Mesenteric fat pad (tissue), 1 donor: ENCODE data around the gene OSBPL2. TPM values are rescaled to one million over a fixed set of nuclear protein-coding genes. Genes with fewer than 3 reads are reported as not detected.

ENCODE experiments used
- DNase-seq: peaks from one replicate; pipeline ENCODE4 v3.0.0-alpha.2; 2020; ENCODE audit warnings: low spot score
- total RNA-seq: library from RNA; stranded (reverse); fragmentation: NEBNext Ultra II Directional; extraction: Animal tissue kit (Norgen Biotek cat#: 25700); gene quantifications from one replicate; pipeline ENCODE4 v1.2.1, GENCODE V29; 2021
- donor health status: DM: yes; HTN: yes; CAD: no.

OSBPL2 gene
- total RNA-seq, 1 donor from 2014 or later: 38.1 TPM

GRCh38 chr20:62296724-62297448 is 58.6 kb downstream of the OSBPL2 start:
- DNase-seq: no peak

DNA sequence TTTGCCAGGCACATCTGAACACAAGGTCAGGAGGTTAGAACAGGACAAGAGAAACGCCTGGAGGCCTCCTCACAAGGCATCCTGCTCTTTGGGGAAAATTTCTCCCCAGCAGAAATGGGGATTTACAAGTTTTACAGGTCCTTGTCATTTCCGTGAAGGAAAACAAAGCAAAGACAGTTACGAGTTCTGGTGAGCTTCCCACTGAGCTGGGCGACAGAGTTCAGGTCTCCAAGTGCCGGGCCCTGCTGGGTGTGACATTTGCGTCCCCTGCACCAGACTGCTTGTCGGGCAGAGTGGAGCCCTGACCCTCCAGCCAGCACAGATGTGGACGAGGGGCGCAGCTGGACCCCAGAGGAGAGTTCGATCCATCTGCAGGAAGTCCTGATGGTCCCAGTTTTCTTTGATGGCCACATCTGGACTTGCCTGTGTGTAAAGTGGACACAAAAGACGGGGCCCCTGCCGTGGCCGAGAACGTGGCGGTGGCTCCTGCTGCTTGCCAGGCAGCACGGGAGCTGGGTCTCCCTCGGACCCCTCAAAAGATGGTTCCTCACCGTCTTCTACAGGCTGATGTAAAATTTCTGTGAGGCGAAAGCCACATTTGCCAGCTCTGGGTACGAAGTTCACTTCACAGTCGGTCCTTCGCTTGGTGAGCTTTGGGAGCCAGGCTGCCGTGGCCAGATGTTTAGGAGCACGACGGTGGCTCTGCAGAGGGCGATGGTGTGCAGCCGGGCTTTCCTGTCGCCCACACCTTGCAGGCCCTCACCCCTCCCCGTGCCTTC is 59.3 kb downstream of the OSBPL2 start:
- DNase-seq: no peak

DNA sequence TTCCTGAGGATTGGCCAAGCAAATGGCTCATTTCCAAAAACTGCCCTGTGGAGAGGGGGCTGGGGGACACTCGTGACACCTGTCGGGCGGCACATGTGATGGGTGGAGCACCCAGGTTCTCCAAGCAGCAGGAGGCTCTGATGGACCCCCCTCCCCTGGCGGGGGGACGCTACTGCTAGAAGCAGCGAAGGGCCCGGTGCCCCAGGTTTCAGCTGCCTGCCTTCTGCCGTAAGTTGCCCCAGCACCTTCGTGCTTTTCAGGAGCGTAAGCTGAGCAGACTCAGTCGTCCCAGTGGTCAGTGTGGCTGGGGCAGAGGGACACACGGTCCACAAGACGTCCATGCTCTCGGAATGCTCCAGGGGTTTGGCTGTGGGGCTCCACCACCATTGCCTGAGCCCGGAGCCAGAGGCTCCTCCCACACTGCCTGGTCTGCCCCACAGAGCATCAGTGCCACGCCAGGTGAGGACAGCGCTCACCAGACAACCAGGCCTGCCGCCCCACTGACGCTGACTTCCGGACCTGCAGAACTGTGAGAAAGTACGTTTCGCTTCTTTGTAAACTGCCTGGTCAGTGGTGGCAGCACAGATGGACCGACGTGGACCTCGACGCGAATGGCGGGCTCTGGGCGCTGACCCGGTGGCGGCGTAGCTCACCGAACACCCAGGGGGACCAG is 60.4 kb downstream of the OSBPL2 start:
- no peak for DNase-seq

DNA sequence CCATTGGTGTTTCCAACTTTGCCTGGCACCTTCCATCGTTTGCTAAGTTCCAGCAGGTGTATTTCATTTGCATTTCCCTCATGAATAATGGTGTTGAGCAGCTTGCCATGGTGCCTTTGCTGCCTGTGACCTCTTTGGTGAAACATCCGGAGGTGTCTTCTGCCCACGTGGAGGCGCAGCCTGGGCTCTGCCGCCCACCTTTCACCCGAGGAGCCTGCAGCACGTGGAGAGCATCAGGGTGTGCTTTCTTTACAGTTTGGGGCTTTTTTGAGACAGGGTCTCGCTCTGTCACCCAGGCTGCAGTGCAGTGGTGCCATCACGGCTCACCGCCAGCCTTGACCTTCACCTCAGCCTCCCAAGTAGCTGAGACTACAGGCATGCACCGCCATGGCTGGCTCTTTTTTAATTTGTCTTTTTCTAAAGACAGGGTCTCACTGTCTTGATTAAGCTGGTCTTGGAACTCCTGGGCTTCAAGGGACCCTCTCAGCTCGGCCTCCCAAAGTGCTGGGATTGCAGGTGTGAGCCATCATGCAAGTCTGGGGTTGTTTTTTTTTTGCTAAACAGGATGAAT is 61.4 kb downstream of the OSBPL2 start:
- no peak for DNase-seq

GRCh38 chr20:62300319-62300718 is 62.0 kb downstream of the OSBPL2 start:
- DNase-seq: no peak

DNA sequence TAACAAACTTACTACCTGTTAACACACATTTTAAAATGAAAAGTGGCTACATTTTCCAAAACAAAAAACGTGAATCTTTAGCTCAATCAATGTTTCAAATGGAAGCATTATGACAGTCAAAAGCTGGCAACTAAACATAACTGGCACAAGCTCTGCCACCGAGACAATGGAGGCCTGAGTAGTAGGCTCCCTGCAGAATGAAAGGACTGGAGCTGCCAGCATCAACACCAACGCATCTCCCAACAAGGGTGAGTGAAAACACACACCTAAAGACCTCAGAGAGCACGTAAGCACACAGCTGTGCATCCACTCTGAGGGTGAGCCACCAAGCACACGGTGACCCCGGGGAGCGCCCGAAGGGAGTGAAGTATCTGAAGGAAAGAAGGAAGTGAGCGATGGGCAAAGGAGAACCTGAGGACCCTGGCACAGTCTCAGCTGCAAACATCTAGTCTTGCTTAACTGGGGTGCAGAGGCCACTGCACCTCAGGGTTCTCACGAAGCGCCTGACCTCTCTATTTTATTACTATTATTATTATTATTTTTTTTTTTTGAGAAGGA is 62.9 kb downstream of the OSBPL2 start:
- no peak for DNase-seq

DNA sequence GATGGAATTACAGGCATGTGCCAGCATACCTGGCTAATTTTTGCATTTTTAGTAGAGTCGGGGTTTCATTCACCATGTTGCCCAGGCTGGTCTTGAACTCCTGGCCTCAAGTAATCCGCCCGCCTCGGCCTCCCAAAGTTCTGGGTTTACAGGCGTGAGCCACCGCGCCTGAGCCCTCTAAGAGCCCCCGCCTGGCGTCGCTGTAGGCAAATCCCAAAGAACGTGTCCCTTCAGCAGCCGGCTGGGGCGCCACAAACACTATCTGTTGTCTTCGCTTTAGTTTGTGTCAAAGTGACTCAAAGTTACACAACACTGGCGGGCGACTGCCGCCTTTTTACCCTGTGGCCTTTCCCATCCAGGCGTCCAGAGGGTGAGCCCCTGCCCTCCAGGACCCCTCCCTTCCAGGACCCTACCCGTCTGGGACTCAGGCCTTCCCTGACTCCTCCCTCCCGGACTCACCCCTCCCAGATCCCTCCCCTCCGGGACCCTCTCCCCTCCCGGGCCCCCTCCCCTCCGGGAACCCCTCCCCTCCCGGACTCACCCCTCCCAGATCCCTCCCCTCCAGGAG is 63.5 kb downstream of the OSBPL2 start:
- DNase-seq: peak; percentile 96

DNA sequence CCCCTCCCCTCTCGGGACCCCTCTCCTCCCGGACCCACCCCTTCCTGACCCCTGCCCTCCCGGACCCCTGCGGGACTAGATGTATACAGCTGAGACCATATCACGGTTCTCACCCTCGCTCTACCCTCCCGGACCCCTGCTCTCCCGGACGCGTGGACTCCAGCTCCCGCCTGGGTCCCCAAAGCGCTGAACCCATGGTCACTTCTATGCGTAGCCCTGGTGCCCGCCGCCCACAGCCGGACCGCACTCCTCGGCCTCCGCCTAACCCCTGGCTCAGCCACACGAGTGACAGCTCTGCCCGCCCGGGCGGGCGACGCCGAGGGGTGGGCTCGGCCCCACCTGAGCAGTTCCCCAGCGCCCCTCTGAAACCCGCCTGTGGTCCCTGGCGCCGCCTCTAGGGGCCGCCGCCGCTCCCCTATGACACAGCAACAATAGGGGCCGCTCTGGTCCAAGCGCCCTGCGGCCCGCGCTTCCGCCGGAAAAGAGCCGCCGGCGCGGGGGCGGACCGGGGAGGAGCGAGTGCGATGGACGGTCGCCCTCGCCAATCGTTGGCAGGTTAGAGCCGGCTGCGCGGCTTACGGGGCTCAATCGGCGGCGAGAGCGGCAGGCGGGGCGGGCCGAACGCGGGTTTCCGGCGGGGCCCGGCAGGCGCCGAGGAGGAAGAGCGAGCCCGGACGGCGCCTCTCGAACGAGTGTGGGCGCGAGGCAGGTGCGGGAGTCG is 64.2 kb downstream of the OSBPL2 start, which contains the start of gene ADRM1:
Gene ADRM1, plus strand, starts transcription at position 657 of the 721 bp plus-strand sequence. CDS start 572 bp downstream, outside the sequence.
- DNase-seq: peak; percentile 99

DNA sequence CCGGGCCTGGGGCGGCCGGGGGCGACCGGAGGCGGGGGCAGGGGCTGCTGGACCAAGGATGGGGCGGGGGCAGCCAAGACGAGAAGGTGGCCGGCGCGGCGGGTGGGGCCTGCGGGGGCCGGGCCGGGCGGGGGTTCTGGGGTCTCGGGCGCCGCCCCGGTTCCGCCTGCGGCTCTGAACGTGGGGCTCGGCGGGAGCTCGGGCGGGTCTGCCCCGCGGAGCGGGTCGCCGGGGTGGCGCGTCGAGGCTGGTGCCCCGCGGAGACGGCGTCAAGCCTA is 64.7 kb downstream of the OSBPL2 start:
- DNase-seq: no peak

- no peak for DNase-seq
These were observed 65.3 kb downstream of the OSBPL2 start for GRCh38 chr20:62303340-62304226.

DNA sequence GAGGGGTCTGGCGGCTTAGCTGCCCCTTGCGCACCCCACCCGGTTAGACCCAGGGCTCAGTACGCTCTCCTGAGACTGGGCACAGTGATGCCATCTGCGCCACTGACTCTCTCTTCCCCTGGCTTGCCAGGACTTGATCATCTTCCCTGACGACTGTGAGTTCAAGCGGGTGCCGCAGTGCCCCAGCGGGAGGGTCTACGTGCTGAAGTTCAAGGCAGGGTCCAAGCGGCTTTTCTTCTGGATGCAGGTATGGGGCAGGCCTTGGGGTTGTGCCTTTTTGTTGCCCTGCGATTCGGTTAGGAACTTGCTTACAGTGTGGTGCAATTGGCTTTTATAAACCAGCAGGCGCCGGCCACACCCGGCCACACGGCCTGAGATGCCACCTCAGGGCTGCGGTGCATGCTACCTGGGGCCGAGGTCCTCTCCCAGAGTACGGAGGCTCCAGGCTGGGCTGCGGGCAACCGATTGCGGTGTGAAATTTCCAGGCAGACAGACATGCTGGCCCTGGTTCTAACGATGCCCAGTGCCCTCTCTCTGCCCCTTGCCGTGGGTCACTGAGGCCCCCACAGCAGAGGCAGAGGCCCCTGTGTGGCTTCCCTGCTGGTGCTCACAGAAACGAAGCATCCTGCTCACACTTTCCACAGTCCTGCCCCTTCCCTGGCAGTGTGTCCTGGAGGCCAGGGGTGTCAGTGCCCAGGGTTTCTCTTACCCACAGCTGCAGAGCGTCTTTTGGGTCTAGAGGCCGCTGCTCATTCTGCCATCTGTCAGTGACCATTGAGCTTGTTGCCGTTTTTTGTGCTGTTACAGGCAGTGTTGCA is 66.2 kb downstream of the OSBPL2 start:
- no peak for DNase-seq

GRCh38 chr20:62305149-62305764 is 66.9 kb downstream of the OSBPL2 start:
- no peak for DNase-seq

GRCh38 chr20:62305765-62306413 is 67.6 kb downstream of the OSBPL2 start:
- no peak for DNase-seq

DNA sequence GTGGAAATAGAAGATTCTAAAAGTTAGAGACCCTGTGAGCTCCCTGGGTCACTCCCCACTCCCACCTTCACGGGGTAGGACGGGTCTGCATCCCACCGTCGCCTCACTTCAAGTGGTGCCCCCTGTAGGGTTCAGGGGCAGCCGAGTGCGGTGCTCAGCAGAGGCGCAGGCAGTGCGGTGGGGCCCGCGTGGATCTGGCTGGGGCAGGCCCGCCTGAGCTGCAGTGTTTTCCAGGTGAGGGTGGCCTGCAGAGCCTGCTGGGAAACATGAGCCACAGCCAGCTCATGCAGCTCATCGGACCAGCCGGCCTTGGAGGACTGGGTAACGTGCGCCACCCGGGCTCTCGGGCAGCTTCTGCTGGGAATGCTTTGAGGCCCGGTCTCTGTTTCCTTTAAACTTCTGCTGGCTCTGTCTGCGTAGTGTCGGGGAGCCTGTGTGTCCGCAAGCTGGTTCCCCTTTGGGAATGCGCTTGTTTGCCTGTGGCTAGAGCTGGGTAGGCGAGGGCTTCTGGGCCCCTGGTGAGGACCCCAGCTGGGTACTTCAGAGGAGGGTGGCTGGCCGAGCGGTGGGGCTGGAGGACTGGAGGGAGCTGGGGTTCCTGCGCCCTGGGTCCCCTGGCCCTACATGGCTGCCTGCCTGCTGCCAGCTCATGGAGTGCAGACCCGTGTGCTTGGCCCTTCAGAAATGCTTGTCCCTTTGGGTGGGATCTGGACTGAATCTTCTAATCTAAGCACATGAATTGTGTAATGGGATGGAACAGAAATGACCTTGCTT is 68.3 kb downstream of the OSBPL2 start:
- DNase-seq: no peak

DNA sequence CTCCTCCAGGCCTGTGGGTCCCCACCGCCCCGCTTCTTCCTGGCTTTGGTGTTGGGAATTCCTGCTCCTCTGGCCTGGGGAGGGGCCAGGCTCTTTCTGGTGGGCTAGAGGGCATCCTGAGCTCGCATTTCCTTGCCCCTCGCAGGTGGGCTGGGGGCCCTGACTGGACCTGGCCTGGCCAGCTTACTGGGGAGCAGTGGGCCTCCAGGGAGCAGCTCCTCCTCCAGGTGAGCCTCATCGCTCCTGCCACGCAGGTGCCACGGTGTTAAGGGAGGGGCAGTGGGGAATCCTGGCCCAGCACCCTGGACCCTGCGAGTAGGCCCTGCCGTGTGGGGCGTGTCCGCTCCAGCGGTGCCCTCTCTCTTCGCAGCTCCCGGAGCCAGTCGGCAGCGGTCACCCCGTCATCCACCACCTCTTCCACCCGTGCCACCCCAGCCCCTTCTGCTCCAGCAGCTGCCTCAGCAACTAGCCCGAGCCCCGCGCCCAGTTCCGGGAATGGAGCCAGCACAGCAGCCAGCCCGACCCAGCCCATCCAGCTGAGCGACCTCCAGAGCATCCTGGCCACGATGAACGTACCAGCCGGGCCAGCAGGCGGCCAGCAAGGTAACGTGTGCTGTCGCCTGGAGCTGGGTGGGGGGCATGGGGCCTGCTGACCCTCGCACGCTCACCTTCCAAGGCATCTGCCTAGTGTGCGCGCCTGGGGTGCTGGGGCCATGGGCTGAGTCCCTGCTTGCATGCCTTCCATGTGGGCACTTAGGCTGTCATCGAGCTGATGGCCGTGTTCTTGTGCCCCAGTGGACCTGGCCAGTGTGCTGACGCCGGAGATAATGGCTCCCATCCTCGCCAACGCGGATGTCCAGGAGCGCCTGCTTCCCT is 69.1 kb downstream of the OSBPL2 start:
- DNase-seq: no peak
